GM19238 (cell line): ENCODE measurements around the gene ERC1.
"Not testable (repeated sequence)": the region's sequence is repeated elsewhere in the genome, so short reads cannot be mapped to it uniquely, and the experiment has no call there.

Experiments
- DNase-seq: peaks from one replicate; pipeline ENCODE4 v3.0.0; 2011; ENCODE audit warnings: low spot score; ENCODE audit not compliant: insufficient read length

Gene ERC1

GRCh38 chr12:1022032-1022970 is 31.3 kb downstream of the ERC1 start:
- no peak for DNase-seq

GRCh38 chr12:1030779-1031178 is 39.8 kb downstream of the ERC1 start:
- no peak for DNase-seq

- DNase-seq = no peak
These were observed 43.2 kb downstream of the ERC1 start for GRCh38 chr12:1034243-1034642.

GRCh38 chr12:1034751-1035457 is 43.9 kb downstream of the ERC1 start:
- DNase-seq = no peak

- DNase-seq = no peak
These were observed 50.5 kb downstream of the ERC1 start for GRCh38 chr12:1041478-1041877.

- no peak for DNase-seq
These were observed 53.2 kb downstream of the ERC1 start for GRCh38 chr12:1044199-1044598.

GRCh38 chr12:1044696-1045095 is 53.7 kb downstream of the ERC1 start:
- no peak for DNase-seq

GRCh38 chr12:1046727-1047126 is 55.7 kb downstream of the ERC1 start:
- no peak for DNase-seq

GRCh38 chr12:1047898-1048660 is 57.1 kb downstream of the ERC1 start:
- DNase-seq = no peak

- DNase-seq = no peak
These were observed 59.2 kb downstream of the ERC1 start for GRCh38 chr12:1050059-1050707.

- not testable (repeated sequence) for DNase-seq
These were observed 60.6 kb downstream of the ERC1 start for GRCh38 chr12:1051672-1052071.

GRCh38 chr12:1053690-1054089 is 62.7 kb downstream of the ERC1 start:
- DNase-seq = no peak

GRCh38 chr12:1054117-1054870 is 63.3 kb downstream of the ERC1 start:
- DNase-seq = no peak

GRCh38 chr12:1056390-1056789 is 65.4 kb downstream of the ERC1 start:
- DNase-seq = no peak

GRCh38 chr12:1058423-1058822 is 67.4 kb downstream of the ERC1 start:
- no peak for DNase-seq

GRCh38 chr12:1059162-1059561 is 68.1 kb downstream of the ERC1 start:
- no peak for DNase-seq

GRCh38 chr12:1063852-1064251 is 72.8 kb downstream of the ERC1 start:
- no peak for DNase-seq

- no peak for DNase-seq
These were observed 73.3 kb downstream of the ERC1 start for GRCh38 chr12:1064317-1064716.

GRCh38 chr12:1065629-1066028 is 74.6 kb downstream of the ERC1 start:
- DNase-seq = no peak

GRCh38 chr12:1069846-1070245 is 78.8 kb downstream of the ERC1 start:
- DNase-seq = no peak

GRCh38 chr12:1071182-1071581 is 80.2 kb downstream of the ERC1 start:
- no peak for DNase-seq
